LNCaP clone FGC (cell line): ENCODE measurements around the gene LPIN1.
A peak's percentile ranks its signal among the peaks of the same experiment; 100 is the strongest.

Experiments
- DNase-seq: peaks from one replicate; pipeline ENCODE4 v3.0.0-alpha.2; 2011; ENCODE audit warnings: low read depth
- H3K4me3 ChIP-seq: 2 replicates; pipeline ENCODE4 v1.5.1; 2011; ENCODE audit warnings: mild to moderate bottlenecking, low read depth, low read length, control low read depth
- TF ChIP-seq, protein P1 (sequence below): IDR thresholded peaks from 2 replicates; pipeline ENCODE4 v1.5.1; 2012; ENCODE audit warnings: mild to moderate bottlenecking; ENCODE audit not compliant: control insufficient read depth, insufficient read depth; ENCODE audit errors: extremely low read depth

LPIN1 gene

DNA sequence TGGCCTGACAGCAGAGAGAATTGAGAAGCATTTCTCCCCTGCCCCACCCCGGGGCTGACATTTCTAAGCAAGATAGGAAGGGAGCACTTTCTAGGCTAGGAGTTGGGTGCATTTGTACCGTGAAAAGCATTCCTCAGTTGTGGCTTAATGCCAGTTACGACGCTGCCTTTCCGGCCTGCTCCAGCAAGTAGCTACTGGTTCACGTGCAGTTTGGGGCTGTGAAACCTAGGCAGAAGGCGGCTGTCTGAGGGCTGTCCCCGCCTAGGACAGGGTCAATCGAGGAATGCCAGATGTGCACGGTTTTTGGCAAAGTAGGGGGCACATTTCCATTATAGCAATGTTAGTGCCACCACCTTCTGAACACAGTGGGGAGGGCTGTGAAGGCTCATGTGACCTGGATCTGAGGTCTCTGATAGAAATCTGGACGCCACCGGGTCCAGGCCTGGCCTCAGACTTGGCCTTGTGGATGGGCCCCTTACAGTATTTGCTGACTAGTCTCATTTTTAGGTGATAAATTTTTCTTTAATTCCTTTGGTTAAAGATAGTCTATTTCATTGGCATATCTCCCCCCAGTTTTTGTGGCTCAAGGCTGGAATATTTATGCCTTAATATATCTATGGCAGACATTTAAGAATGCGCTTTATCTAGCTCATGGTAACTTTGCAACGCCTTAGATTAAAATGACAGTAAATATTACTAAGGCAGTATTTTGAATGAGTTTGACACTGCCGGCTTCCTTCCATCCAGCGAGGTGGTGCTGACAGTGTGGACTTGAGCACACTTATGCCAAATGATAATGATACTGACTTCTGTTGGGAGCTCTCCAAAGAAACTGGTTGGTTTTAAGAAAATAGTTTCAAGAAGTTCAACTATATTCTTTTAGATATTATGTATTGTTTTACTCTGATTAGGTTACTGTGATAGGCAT lies 78.7 kb downstream of the LPIN1 start:
- H3K4me3 ChIP-seq = no peak overlapping the region
- no peak for DNase-seq
- TF ChIP-seq, protein P1, sequence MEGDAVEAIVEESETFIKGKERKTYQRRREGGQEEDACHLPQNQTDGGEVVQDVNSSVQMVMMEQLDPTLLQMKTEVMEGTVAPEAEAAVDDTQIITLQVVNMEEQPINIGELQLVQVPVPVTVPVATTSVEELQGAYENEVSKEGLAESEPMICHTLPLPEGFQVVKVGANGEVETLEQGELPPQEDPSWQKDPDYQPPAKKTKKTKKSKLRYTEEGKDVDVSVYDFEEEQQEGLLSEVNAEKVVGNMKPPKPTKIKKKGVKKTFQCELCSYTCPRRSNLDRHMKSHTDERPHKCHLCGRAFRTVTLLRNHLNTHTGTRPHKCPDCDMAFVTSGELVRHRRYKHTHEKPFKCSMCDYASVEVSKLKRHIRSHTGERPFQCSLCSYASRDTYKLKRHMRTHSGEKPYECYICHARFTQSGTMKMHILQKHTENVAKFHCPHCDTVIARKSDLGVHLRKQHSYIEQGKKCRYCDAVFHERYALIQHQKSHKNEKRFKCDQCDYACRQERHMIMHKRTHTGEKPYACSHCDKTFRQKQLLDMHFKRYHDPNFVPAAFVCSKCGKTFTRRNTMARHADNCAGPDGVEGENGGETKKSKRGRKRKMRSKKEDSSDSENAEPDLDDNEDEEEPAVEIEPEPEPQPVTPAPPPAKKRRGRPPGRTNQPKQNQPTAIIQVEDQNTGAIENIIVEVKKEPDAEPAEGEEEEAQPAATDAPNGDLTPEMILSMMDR = no peak

DNA sequence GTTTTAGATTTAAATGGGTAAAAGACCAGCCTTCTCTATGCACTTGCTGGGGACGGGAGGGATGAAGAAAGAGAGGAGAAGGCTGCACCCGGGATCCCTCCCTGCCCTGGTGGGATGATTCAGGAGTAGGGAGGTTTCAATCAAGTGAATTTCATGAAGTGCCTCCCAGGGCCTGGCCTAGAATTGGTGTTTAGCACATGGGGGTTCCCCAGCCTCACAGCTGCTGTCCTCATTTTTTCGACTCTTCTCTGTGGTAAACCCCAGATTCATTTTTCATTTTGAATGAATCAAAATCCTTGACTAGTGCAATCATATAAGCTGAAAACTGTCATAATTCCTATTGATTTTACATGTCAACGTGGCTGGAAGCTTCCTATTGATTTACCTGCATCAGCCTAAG lies 81.1 kb downstream of the LPIN1 start:
- TF ChIP-seq, protein P1 = no peak
- DNase-seq = no peak
- H3K4me3 ChIP-seq = no peak overlapping the region

DNA sequence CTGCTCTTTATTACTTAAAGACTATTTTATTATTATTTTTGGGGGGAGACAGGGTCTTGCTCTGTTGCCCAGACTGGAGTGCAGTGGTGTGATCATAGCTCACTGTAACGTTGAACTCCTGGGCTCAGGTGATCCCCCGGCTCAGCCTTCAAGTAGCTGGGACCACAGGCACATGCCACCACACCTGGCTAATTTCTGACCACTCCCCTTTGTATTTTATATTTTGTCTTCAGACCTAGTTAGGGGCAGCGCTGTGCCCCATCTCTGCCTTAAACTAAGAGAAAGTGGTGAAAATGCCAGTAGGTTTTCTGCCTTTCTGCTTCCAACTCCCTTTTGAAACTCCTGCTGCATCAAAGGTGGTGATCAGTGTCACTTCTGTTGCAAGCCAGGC lies 82.5 kb downstream of the LPIN1 start:
- H3K4me3 ChIP-seq = no peak overlapping the region
- TF ChIP-seq, protein P1 = no peak
- DNase-seq = no peak

DNA sequence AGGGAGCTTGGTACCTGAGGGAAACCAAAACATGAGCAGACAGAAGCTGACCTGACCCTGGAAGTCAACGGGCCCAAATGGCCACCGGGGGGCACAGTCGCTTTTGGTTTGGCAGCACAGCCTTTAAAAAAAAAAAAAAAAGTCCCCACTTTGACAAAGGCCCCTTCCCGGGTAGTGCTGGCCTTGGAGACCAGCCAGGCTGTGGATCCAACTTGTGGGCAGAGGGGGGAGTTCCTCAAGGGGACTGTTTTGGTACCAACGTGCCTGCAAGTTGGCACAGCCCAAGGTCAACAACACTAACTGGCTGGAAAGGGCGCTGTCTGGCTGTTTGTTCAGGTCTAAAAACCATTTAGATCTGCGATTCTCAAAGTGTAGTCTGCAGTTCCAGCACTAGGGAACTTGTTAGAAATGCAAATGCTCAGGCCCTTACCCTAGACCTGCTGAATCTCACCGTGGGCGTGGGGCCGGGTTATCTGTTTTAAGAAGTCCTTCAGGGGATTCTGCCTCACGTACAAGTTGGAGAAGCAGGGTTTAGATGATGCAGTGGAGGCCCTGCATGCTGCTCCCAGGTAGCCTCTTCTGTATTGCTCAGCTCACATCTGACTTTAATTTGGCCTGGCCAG lies 83.0 kb downstream of the LPIN1 start:
- H3K4me3 ChIP-seq = no peak overlapping the region
- TF ChIP-seq, protein P1 = peak; percentile 34; the same call in 1 of the 2 replicates
- DNase-seq = no peak

DNA sequence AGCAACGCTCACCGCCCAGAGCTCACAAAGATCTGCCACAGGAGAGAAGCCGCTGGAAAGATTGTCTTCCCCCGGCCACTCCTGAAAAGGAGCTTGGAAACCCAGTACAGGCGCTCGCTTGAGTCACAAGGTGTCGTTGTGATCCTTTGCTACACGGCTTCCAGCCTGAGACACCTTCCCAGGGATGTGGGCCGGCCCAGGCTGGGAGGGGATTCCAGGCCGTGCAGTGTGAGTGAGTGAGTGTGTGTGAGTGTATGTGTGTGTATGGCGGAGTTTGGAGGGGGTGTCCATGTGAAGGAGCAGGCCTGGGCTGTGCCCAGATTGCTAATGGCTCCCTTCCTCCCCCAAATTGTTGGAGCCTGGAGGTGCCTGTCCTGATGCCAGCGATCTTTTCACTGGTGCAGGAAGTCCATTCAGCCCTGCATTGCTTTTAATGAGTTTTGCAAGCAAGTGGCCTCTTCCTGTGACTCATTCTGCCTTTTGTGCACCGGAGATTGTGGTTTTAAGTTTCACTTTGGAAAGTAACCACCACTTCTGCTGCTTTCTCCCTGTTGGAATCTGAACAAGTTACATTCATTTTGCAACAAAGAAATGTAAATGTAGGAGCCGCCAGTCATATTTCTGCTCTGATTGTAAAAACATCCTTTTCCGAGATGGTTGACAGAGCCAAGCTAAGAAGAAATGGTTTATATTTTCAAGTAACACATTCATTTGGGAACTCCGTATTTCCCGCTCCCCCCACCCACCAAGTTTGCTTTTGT lies 83.7 kb downstream of the LPIN1 start:
- TF ChIP-seq, protein P1 = peak; percentile 32
- H3K4me3 ChIP-seq = no peak overlapping the region
- no peak for DNase-seq

DNA sequence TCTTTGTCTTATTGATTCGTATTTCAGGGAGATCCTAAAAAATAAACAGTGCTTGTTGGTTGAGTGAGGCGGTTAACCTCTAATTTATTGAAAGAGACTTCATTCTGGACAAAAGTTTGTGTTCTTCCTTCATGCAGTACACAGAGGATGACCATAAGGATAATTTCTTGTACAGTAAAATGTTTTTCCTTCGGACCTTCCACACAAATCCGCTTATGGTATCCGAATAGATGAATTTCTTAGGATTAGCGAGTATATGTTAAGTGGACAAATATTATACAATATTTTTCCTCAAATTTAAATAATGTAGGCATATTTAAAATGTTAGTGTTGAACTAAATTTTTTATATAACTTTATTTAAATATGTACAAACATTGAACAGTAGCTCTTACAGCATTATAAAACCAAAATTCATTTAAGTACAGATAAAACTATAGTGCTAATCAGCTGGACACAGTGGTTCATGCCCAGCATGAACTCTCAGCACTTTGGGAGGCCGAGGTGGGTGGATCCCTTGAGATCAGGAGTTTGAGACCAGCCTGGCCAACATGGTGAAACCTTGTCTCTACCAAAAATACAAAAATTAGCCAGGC lies 84.4 kb downstream of the LPIN1 start:
- H3K4me3 ChIP-seq = no peak overlapping the region
- TF ChIP-seq, protein P1 = no peak

More for the DNA sequence above, 84.4 kb downstream of the LPIN1 start:
- no peak for DNase-seq
